ENCODE results near the gene MAP3K3.

The MAP3K3 gene

DNA sequence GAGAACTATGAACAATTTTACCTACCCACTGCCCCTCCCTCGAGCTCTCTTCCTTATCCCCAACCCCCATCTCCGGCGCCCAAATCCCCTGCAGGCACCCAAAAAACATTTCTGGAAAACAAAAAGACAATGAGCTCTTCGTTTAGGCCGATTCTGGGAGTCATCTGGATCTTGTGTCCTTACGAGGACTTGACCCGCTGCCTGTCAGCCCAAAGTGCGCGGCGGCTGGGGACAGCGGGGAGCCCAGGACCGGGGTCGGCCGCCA lies 118.9 kb downstream of the MAP3K3 start:
- DNase-seq (ENCODE audit: low read depth), result no peak

DNA sequence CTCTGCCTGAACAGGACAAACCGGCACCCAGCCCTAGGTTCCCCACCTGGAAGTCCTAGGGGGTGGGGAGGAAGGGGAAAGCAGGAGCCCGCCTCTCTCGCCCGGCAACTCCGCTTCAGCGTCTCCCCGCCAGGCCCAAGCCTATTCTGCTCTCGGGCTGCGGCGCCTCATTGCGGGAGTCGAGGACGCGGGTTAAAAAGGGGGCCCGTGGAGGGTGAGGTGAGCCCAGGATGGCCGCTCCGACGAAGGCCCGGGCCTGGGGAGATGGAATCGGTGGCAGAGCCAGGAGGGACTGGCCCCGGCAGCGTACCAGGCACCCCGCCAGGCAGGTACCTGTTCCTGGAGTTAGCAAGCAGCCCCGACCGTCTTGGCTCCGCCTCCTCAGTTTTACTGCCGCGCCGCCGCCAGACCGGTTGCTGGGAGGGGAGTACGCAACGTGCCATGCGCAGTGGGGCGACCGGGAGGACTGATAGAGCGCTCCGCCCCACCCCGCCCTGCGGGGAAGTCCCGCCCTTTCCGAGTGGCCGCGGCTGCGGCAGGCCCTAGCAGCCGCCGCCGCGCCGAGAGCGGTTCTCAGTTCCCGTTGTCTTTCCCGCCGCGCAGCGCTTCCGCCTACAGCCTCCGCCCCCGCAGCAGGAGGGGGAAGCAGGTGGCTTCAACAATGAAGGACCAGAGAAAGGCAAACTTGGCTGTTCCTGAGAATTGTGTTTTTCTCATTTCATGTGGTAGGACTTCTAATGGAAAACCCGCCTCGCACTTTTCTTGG lies 119.4 kb downstream of the MAP3K3 start, which contains the start of gene STRADA:
Gene STRADA (minus strand): TSS at position 392 of the 766 bp plus-strand sequence. CDS start 13,430 bp downstream, outside the sequence.
- peak; percentile 89 for DNase-seq (ENCODE audit: low read depth)
- TF ChIP-seq, protein P1, sequence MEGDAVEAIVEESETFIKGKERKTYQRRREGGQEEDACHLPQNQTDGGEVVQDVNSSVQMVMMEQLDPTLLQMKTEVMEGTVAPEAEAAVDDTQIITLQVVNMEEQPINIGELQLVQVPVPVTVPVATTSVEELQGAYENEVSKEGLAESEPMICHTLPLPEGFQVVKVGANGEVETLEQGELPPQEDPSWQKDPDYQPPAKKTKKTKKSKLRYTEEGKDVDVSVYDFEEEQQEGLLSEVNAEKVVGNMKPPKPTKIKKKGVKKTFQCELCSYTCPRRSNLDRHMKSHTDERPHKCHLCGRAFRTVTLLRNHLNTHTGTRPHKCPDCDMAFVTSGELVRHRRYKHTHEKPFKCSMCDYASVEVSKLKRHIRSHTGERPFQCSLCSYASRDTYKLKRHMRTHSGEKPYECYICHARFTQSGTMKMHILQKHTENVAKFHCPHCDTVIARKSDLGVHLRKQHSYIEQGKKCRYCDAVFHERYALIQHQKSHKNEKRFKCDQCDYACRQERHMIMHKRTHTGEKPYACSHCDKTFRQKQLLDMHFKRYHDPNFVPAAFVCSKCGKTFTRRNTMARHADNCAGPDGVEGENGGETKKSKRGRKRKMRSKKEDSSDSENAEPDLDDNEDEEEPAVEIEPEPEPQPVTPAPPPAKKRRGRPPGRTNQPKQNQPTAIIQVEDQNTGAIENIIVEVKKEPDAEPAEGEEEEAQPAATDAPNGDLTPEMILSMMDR (conservative IDR thresholded peaks at IDR 0.05; ENCODE audit: low read depth, low read length), result no peak
- H3K4me3 ChIP-seq (ENCODE audit: low read length), result peak within 1 kb of the TSS; percentile 73

More for the DNA sequence above, 118.9 kb downstream of the MAP3K3 start:
- H3K4me3 ChIP-seq (ENCODE audit: low read length), result peak overlapping the region; percentile 73
- TF ChIP-seq, protein P1 (conservative IDR thresholded peaks at IDR 0.05; ENCODE audit: low read depth, low read length), result no peak

All from retinal pigment epithelial cell (primary cell).